ENCODE data around the gene CDK5. TPM values are rescaled to one million over a fixed set of nuclear protein-coding genes. Genes with fewer than 3 reads are reported as not detected.

The CDK5 gene
- total RNA-seq: 17.8 and 35.6 TPM in 2 replicates
- polyA plus RNA-seq: 24.4 and 56.8 TPM in 2 replicates

GRCh38 chr7:151057506-151057988 is at the start of gene CDK5:
CDK5 (minus strand) TSS chr7:151057897; CDS start chr7:151057848, 49 bp downstream.
- H3K9me3 ChIP-seq (ENCODE audit: low read depth): no peaks in the 10 kb centered on the region
- peak within 1 kb of the TSS; percentile 56 for H3K4me3 ChIP-seq
- H3K27ac ChIP-seq: peak within 1 kb of the TSS; percentile 95
- H3K36me3 ChIP-seq: no peaks in the 10 kb centered on the region
- DNase-seq (ENCODE audit: low read depth in 1 of 2, low spot score in 1 of 2): no peak
- TF ChIP-seq CTCF (IDR thresholded peaks at IDR 0.05; ENCODE audit: low read depth, low read length): no peak
- H3K4me1 ChIP-seq (ENCODE audit: low read depth): peaks cover 31% of the 10 kb centered on the region
- H3K27me3 ChIP-seq: no peaks in the 10 kb centered on the region

- Histone ChIP-seq H3K27me3 (no peaks in the 10 kb centered on the region), H3K27ac (no peak overlapping the region), H3K4me1 (ENCODE audit: low read depth) (peaks cover 18% of the 10 kb centered on the region), H3K36me3 (no peaks in the 10 kb centered on the region), H3K9me3 (ENCODE audit: low read depth) (no peaks in the 10 kb centered on the region), H3K4me3 (no peak overlapping the region)
- no peak for TF ChIP-seq CTCF (IDR thresholded peaks at IDR 0.05; ENCODE audit: low read depth, low read length)
- peak in 1 of 2 donors; percentile 77 for DNase-seq (ENCODE audit: low read depth in 1 of 2, low spot score in 1 of 2)
Measured at GRCh38 chr7:151104411-151105235, 46.9 kb upstream of the CDK5 start.

GRCh38 chr7:151103973-151104372 is 46.3 kb upstream of the CDK5 start:
- Histone ChIP-seq H3K4me3 (no peak overlapping the region), H3K4me1 (ENCODE audit: low read depth) (peaks cover 18% of the 10 kb centered on the region), H3K27ac (no peak overlapping the region), H3K27me3 (no peaks in the 10 kb centered on the region), H3K36me3 (no peaks in the 10 kb centered on the region), H3K9me3 (ENCODE audit: low read depth) (no peaks in the 10 kb centered on the region)
- DNase-seq (ENCODE audit: low read depth in 1 of 2, low spot score in 1 of 2): no peak
- no peak for TF ChIP-seq CTCF (IDR thresholded peaks at IDR 0.05; ENCODE audit: low read depth, low read length)

GRCh38 chr7:151102991-151103390 is 45.3 kb upstream of the CDK5 start:
- H3K9me3 ChIP-seq (ENCODE audit: low read depth): no peaks in the 10 kb centered on the region

More at GRCh38 chr7:151102991-151103390, 45.3 kb upstream of the CDK5 start:
- no peaks in the 10 kb centered on the region for H3K36me3 ChIP-seq
- H3K4me3 ChIP-seq: no peak overlapping the region
- no peak for TF ChIP-seq CTCF (IDR thresholded peaks at IDR 0.05; ENCODE audit: low read depth, low read length)
- H3K27me3 ChIP-seq: no peaks in the 10 kb centered on the region
- H3K27ac ChIP-seq: no peak overlapping the region
- DNase-seq (ENCODE audit: low read depth in 1 of 2, low spot score in 1 of 2): no peak
- peaks cover 11% of the 10 kb centered on the region for H3K4me1 ChIP-seq (ENCODE audit: low read depth)
